ENCODE measurements around the gene ITGBL1. TPM values are rescaled to one million over a fixed set of nuclear protein-coding genes. Genes with fewer than 3 reads are reported as not detected.

ITGBL1 gene
- total RNA-seq, 1 experiment from 2014 or later: 0.22 TPM

DNA sequence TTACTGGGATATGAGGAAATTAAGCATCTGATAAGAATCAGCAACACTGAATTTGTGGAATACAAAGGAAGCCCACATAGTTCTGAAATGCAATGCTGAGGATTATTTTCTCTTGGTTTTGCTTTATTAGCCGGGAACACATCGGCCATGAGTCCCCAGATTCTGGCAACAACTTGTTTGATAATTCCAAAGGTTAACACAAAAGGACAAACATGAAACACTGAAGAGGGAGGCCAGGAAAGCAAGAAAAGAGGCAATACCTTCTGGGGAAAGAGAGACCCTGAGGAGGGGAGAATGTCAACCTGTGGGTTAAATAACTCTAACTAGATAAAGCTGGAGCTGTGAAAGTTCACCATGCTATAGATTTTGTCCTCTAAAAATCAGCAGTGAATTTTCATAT is 285.9 kb downstream of the ITGBL1 start:
- peaks cover 18% of the 10 kb centered on the region for H3K4me1 Mint-ChIP-seq
- ChIA-PET POLR2A (no interaction called here), CTCF (no interaction called here)
- H3K27ac Mint-ChIP-seq: no peak overlapping the region
- H3K27me3 Mint-ChIP-seq (ENCODE audit: low read depth): no peaks in the 10 kb centered on the region
- H3K36me3 Mint-ChIP-seq: no peaks in the 10 kb centered on the region
- TF ChIP-seq RORB (CRISPR knock-in tag; IDR thresholded peaks at IDR 0.05) (no peak), ESRRA (CRISPR knock-in tag; IDR thresholded peaks at IDR 0.05; ENCODE audit: borderline replicate concordance) (no peak), CREM (CRISPR knock-in tag; IDR thresholded peaks at IDR 0.05) (no peak), NFE2L1 (CRISPR knock-in tag; IDR thresholded peaks at IDR 0.05) (no peak), SP1 (CRISPR knock-in tag; conservative IDR thresholded peaks at IDR 0.05) (no peak), ZNF317 (CRISPR knock-in tag; IDR thresholded peaks at IDR 0.05; ENCODE audit: borderline replicate concordance, low read depth) (no peak), ZNF263 (CRISPR knock-in tag; IDR thresholded peaks at IDR 0.05; ENCODE audit: low read depth) (no peak), ZNF396 (CRISPR knock-in tag; IDR thresholded peaks at IDR 0.05; ENCODE audit: borderline replicate concordance) (no peak), KAT7 (CRISPR knock-in tag; IDR thresholded peaks at IDR 0.05; ENCODE audit: borderline replicate concordance) (no peak), RELA (CRISPR knock-in tag; IDR thresholded peaks at IDR 0.05; ENCODE audit: borderline replicate concordance) (no peak), ZNF138 (CRISPR knock-in tag; conservative IDR thresholded peaks at IDR 0.05) (no peak), TEAD4 (CRISPR knock-in tag; IDR thresholded peaks at IDR 0.05) (no peak), ZNF121 (CRISPR knock-in tag; IDR thresholded peaks at IDR 0.05) (no peak)
- TF ChIP-seq, protein P1, sequence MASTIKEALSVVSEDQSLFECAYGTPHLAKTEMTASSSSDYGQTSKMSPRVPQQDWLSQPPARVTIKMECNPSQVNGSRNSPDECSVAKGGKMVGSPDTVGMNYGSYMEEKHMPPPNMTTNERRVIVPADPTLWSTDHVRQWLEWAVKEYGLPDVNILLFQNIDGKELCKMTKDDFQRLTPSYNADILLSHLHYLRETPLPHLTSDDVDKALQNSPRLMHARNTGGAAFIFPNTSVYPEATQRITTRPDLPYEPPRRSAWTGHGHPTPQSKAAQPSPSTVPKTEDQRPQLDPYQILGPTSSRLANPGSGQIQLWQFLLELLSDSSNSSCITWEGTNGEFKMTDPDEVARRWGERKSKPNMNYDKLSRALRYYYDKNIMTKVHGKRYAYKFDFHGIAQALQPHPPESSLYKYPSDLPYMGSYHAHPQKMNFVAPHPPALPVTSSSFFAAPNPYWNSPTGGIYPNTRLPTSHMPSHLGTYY (CRISPR knock-in tag; IDR thresholded peaks at IDR 0.05): no peak
- TF ChIP-seq, protein P2, sequence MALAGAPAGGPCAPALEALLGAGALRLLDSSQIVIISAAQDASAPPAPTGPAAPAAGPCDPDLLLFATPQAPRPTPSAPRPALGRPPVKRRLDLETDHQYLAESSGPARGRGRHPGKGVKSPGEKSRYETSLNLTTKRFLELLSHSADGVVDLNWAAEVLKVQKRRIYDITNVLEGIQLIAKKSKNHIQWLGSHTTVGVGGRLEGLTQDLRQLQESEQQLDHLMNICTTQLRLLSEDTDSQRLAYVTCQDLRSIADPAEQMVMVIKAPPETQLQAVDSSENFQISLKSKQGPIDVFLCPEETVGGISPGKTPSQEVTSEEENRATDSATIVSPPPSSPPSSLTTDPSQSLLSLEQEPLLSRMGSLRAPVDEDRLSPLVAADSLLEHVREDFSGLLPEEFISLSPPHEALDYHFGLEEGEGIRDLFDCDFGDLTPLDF (CRISPR knock-in tag; IDR thresholded peaks at IDR 0.05): no peak
- TF ChIP-seq, protein P3, sequence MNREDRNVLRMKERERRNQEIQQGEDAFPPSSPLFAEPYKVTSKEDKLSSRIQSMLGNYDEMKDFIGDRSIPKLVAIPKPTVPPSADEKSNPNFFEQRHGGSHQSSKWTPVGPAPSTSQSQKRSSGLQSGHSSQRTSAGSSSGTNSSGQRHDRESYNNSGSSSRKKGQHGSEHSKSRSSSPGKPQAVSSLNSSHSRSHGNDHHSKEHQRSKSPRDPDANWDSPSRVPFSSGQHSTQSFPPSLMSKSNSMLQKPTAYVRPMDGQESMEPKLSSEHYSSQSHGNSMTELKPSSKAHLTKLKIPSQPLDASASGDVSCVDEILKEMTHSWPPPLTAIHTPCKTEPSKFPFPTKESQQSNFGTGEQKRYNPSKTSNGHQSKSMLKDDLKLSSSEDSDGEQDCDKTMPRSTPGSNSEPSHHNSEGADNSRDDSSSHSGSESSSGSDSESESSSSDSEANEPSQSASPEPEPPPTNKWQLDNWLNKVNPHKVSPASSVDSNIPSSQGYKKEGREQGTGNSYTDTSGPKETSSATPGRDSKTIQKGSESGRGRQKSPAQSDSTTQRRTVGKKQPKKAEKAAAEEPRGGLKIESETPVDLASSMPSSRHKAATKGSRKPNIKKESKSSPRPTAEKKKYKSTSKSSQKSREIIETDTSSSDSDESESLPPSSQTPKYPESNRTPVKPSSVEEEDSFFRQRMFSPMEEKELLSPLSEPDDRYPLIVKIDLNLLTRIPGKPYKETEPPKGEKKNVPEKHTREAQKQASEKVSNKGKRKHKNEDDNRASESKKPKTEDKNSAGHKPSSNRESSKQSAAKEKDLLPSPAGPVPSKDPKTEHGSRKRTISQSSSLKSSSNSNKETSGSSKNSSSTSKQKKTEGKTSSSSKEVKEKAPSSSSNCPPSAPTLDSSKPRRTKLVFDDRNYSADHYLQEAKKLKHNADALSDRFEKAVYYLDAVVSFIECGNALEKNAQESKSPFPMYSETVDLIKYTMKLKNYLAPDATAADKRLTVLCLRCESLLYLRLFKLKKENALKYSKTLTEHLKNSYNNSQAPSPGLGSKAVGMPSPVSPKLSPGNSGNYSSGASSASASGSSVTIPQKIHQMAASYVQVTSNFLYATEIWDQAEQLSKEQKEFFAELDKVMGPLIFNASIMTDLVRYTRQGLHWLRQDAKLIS (CRISPR knock-in tag; IDR thresholded peaks at IDR 0.05; ENCODE audit: borderline replicate concordance): no peak
- TF ChIP-seq, protein P4, sequence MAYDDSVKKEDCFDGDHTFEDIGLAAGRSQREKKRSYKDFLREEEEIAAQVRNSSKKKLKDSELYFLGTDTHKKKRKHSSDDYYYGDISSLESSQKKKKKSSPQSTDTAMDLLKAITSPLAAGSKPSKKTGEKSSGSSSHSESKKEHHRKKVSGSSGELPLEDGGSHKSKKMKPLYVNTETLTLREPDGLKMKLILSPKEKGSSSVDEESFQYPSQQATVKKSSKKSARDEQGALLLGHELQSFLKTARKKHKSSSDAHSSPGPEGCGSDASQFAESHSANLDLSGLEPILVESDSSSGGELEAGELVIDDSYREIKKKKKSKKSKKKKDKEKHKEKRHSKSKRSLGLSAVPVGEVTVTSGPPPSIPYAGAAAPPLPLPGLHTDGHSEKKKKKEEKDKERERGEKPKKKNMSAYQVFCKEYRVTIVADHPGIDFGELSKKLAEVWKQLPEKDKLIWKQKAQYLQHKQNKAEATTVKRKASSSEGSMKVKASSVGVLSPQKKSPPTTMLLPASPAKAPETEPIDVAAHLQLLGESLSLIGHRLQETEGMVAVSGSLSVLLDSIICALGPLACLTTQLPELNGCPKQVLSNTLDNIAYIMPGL (CRISPR knock-in tag; IDR thresholded peaks at IDR 0.05): no peak
- TF ChIP-seq, protein P5, sequence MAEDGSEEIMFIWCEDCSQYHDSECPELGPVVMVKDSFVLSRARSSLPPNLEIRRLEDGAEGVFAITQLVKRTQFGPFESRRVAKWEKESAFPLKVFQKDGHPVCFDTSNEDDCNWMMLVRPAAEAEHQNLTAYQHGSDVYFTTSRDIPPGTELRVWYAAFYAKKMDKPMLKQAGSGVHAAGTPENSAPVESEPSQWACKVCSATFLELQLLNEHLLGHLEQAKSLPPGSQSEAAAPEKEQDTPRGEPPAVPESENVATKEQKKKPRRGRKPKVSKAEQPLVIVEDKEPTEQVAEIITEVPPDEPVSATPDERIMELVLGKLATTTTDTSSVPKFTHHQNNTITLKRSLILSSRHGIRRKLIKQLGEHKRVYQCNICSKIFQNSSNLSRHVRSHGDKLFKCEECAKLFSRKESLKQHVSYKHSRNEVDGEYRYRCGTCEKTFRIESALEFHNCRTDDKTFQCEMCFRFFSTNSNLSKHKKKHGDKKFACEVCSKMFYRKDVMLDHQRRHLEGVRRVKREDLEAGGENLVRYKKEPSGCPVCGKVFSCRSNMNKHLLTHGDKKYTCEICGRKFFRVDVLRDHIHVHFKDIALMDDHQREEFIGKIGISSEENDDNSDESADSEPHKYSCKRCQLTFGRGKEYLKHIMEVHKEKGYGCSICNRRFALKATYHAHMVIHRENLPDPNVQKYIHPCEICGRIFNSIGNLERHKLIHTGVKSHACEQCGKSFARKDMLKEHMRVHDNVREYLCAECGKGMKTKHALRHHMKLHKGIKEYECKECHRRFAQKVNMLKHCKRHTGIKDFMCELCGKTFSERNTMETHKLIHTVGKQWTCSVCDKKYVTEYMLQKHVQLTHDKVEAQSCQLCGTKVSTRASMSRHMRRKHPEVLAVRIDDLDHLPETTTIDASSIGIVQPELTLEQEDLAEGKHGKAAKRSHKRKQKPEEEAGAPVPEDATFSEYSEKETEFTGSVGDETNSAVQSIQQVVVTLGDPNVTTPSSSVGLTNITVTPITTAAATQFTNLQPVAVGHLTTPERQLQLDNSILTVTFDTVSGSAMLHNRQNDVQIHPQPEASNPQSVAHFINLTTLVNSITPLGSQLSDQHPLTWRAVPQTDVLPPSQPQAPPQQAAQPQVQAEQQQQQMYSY (CRISPR knock-in tag; IDR thresholded peaks at IDR 0.05): no peak
- no peaks in the 10 kb centered on the region for H3K9me3 Mint-ChIP-seq
- DNase-seq (ENCODE audit: low spot score) (no peak), ATAC-seq (no peak)
- no peak overlapping the region for H3K4me3 Mint-ChIP-seq
